SHP77 treated with DMSO at 0.1 percent for 48 hours (cell line): ENCODE measurements around the gene ZBTB12.
"Not testable (repeated sequence)": the region's sequence is repeated elsewhere in the genome, so short reads cannot be mapped to it uniquely, and the experiment has no call there.

Source experiments
- DNase-seq: peaks from one replicate; lab custom pipeline; 2025; lab: John Stamatoyannopoulos, UW

ZBTB12 gene, protein sequence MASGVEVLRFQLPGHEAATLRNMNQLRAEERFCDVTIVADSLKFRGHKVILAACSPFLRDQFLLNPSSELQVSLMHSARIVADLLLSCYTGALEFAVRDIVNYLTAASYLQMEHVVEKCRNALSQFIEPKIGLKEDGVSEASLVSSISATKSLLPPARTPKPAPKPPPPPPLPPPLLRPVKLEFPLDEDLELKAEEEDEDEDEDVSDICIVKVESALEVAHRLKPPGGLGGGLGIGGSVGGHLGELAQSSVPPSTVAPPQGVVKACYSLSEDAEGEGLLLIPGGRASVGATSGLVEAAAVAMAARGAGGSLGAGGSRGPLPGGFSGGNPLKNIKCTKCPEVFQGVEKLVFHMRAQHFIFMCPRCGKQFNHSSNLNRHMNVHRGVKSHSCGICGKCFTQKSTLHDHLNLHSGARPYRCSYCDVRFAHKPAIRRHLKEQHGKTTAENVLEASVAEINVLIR

GRCh38 chr6:31901953-31902643, at the start of gene ZBTB12:
Gene ZBTB12, minus strand, starts transcription at chr6:31902086. Its CDS starts 781 bp downstream, at chr6:31901305.
- DNase-seq = peak; percentile 86

DNA sequence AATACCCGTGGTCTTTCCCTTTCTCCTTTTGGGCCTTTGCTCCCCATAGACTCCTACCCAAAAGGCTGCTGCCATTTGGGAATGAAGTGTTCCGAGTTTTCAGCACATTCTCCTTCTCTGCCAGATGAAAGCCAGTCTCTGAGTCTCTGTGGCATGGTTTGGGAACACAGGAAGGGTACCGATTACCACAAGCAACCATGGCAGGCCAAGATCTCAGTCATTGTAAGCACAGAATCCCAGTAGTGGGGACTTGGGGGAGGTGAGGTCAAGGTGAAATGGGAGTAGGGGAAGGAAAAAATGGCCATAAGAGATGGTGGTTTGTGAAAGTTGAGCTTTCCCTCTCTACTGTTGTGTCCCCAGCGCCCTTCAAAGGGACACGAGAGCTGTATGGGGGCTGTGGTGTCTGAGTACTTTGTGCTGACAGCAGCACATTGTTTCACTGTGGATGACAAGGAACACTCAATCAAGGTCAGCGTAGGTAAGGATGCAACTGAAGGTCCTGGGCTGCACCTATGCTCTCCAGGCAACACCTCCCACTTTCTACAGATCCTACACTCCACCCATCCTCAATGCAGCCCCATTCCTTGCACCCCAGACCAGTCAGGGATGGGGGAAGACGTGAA, 48.2 kb upstream of the ZBTB12 start:
- DNase-seq = no peak

GRCh38 chr6:31948753-31949413, 47.0 kb upstream of the ZBTB12 start:
- DNase-seq = no peak

- DNase-seq = no peak
Measured at GRCh38 chr6:31948306-31948705, 46.4 kb upstream of the ZBTB12 start.

- DNase-seq = no peak
Measured at GRCh38 chr6:31947864-31948263, 46.0 kb upstream of the ZBTB12 start.

DNA sequence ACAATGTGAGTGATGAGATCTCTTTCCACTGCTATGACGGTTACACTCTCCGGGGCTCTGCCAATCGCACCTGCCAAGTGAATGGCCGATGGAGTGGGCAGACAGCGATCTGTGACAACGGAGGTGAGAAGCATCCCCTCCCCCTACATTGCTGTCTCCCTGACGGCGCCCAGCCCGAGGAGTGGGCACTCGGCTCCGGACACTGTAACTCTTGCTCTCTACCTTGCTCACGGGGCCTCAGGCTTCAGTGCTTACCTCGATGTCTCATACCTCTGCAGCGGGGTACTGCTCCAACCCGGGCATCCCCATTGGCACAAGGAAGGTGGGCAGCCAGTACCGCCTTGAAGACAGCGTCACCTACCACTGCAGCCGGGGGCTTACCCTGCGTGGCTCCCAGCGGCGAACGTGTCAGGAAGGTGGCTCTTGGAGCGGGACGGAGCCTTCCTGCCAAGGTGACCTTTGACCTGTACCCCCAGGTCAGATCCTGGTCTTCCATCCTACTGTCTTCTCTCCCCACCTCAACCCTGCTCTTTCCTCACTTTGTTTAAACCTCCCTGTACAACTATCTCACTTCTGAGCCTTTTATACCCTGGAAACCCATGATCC, 45.3 kb upstream of the ZBTB12 start:
- no peak for DNase-seq

DNA sequence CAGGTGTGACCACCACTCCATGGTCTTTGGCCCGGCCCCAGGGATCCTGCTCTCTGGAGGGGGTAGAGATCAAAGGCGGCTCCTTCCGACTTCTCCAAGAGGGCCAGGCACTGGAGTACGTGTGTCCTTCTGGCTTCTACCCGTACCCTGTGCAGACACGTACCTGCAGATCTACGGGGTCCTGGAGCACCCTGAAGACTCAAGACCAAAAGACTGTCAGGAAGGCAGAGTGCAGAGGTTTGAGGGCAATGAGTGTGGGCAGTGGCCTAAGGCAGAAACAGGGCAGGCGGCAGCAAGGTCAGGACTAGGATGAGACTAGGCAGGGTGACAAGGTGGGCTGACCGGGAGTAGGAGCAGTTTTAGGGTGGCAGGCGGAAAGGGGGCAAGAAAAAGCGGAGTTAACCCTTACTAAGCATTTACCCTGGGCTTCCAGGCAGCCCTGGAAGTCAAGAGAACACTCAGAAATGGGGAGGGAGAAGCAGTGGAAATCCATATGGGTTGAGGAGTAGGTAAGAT, 44.5 kb upstream of the ZBTB12 start:
- DNase-seq = no peak

GRCh38 chr6:31945507-31946369, 43.9 kb upstream of the ZBTB12 start, which contains the start of gene CFB:
Gene CFB, plus strand, starts transcription at chr6:31946095. Its CDS starts 127 bp downstream, at chr6:31946222.
- DNase-seq = no peak

GRCh38 chr6:31945154-31945506, 43.2 kb upstream of the ZBTB12 start:
- DNase-seq = no peak

GRCh38 chr6:31943742-31944141, 41.9 kb upstream of the ZBTB12 start:
- no peak for DNase-seq

GRCh38 chr6:31940256-31940664, 38.4 kb upstream of the ZBTB12 start:
- DNase-seq = no peak

GRCh38 chr6:31935823-31936222, 33.9 kb upstream of the ZBTB12 start:
- no peak for DNase-seq

DNA sequence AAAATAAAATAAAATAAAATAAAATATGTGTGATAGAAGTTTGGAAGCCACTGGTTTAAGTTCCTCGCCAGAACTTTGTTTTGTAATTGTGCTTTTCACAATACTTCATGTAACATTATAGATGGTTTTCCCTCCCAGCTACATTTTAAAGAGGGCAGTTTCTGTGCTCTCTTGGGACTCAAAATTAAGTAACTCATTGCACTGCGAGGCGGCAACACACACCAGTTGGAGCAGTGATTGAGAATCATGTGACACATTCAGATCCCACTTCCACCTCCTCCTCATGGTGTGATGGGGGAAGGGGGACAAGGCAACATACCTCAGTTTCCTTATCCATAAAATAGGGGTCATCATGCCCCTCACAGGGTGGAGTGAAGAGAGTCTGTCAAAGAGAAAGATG, 33.1 kb upstream of the ZBTB12 start:
- no peak for DNase-seq

DNA sequence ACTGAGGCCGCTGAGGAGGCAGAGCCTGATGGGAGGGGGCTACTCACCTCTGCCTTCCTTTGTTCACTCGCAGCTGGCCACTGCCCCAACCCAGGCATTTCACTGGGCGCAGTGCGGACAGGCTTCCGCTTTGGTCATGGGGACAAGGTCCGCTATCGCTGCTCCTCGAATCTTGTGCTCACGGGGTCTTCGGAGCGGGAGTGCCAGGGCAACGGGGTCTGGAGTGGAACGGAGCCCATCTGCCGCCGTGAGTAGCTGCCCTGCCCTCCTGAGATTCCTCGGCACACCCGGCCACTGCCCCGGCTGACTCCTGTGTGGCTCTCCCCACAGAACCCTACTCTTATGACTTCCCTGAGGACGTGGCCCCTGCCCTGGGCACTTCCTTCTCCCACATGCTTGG, 31.7 kb upstream of the ZBTB12 start:
- DNase-seq = no peak

DNA sequence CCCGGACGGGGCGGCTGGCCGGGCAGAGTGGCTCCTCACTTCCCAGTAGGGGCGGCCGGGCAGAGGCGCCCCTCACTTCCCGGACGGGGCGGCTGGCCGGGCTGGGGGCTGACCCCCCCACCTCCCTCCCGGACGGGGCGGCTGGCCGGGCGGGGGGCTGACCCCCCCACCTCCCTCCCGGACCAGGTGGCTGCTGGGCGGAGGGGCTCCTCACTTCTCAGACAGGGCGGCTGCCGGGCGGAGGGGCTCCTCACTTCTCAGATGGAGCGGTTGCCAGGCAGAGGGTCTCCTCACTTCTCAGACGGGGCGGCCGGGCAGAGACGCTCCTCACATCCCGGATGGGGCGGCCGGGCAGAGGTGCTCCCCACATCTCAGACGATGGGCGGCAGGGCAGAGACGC, 30.3 kb upstream of the ZBTB12 start:
- not testable (repeated sequence) for DNase-seq

DNA sequence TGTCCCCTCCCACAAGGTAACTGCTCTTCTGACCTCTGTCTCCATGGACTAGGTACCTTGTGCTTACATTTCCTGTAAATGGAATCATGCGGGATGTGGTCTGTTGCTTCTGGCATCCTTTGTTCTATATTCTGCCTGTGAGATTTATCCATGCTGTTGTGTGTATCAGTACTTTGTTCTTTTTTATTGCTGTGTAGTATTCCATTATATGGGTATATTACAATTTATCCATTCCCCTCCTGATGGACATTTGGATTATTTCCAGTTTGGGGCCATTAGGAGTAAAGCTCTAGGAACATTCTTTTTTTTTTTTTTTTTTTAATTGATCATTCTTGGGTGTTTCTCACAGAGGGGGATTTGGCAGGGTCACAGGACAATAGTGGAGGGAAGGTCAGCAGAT, 29.1 kb upstream of the ZBTB12 start:
- no peak for DNase-seq

- no peak for DNase-seq
Measured at GRCh38 chr6:31928672-31928939, 26.7 kb upstream of the ZBTB12 start.

DNA sequence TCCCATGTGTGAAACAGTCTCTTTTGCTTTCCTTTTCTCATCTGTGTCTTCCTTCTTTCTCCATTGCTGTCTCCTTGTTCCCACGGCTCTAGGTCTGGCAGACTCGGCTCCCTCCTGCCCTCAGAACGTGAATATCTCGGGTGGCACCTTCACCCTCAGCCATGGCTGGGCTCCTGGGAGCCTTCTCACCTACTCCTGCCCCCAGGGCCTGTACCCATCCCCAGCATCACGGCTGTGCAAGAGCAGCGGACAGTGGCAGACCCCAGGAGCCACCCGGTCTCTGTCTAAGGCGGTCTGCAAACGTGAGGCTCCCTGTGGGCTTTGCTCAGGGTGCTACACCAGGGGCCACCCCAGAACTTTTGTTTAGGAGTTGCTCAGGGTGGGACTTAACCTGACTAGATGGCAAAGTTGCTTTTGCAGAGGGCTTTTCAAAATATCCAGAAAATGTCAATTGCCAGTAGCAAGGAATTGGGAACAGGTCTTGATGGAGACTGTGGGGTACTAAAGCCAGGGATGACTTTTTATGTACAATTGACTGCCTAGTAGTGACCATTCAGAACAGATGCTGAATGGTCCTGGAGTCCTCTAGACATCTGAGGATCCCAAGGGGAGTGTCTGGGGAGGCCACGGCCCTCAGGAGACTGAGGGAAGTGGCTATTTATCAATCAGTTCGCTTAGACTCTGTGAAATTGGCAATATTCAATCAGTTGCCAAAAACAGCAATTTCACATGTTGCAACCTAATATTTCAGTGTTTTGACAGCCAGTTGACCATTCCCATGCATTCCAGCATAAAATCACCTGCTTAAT, 26.2 kb upstream of the ZBTB12 start:
- DNase-seq = no peak

GRCh38 chr6:31927242-31927862, 25.5 kb upstream of the ZBTB12 start, which contains the start of gene C2:
Gene C2, plus strand, starts transcription at chr6:31927717. Its CDS starts 36 bp downstream, at chr6:31927753.
- DNase-seq = no peak

- DNase-seq = no peak
Measured at GRCh38 chr6:31922942-31923341, 21.1 kb upstream of the ZBTB12 start.
